HUDEP-2 (cell line): ENCODE results near the gene FCMR.

Source experiments
- DNase-seq, 76 experiments: peaks; one replicate each; lab custom pipeline; 2025; ENCODE audit not compliant: unreplicated experiment in 76 of 76; lab: John Stamatoyannopoulos, UW

The FCMR gene

GRCh38 chr1:206903687-206904086 is 18.1 kb downstream of the FCMR start:
- DNase-seq, result no peak

GRCh38 chr1:206902702-206903101 is 19.0 kb downstream of the FCMR start:
- DNase-seq, result no peak

- no peak for DNase-seq
Observed at GRCh38 chr1:206901944-206902343, 19.8 kb downstream of the FCMR start.

GRCh38 chr1:206900149-206900548 is 21.6 kb downstream of the FCMR start:
- DNase-seq, result no peak

- no peak for DNase-seq
Observed at GRCh38 chr1:206899717-206900116, 22.0 kb downstream of the FCMR start.

GRCh38 chr1:206898915-206899431 is 22.8 kb downstream of the FCMR start:
- no peak for DNase-seq

GRCh38 chr1:206898089-206898914 is 23.4 kb downstream of the FCMR start:
- DNase-seq, result no peak

- DNase-seq, result no peak
Observed at GRCh38 chr1:206897175-206897574, 24.6 kb downstream of the FCMR start, which contains the start of gene IL24. Gene IL24, plus strand, starts transcription at chr1:206897443. Its CDS starts 390 bp downstream, at chr1:206897833.

GRCh38 chr1:206896261-206896660 is 25.5 kb downstream of the FCMR start:
- no peak for DNase-seq

GRCh38 chr1:206895837-206896242 is 25.9 kb downstream of the FCMR start:
- no peak for DNase-seq

- DNase-seq, result no peak
Observed at GRCh38 chr1:206895325-206895724, 26.4 kb downstream of the FCMR start.

GRCh38 chr1:206893380-206893779 is 28.4 kb downstream of the FCMR start:
- no peak for DNase-seq

GRCh38 chr1:206892351-206892984 is 29.3 kb downstream of the FCMR start:
- DNase-seq, result no peak

- DNase-seq, result no peak
Observed at GRCh38 chr1:206891412-206891811, 30.3 kb downstream of the FCMR start.

- no peak for DNase-seq
Observed at GRCh38 chr1:206890125-206891060, 31.3 kb downstream of the FCMR start.

- DNase-seq, result no peak
Observed at GRCh38 chr1:206887701-206888100, 34.0 kb downstream of the FCMR start.

- no peak for DNase-seq
Observed at GRCh38 chr1:206886831-206887230, 34.9 kb downstream of the FCMR start.

GRCh38 chr1:206885341-206886060 is 36.2 kb downstream of the FCMR start:
- no peak for DNase-seq

GRCh38 chr1:206883876-206884275 is 37.9 kb downstream of the FCMR start:
- DNase-seq, result no peak

- no peak for DNase-seq
Observed at GRCh38 chr1:206883160-206883559, 38.6 kb downstream of the FCMR start.
